AG04449 (cell line): Measurements from ENCODE around the gene ZFAND3.
A peak's percentile ranks its signal among the peaks of the same experiment; 100 is the strongest.

ENCODE experiments used
- CTCF ChIA-PET: fragments of 350-600 bp; formaldehyde crosslinking; extraction: SDS; loops from one replicate; lab custom pipeline; 2021; ENCODE audit warnings: antibody characterized with exemption; lab: Yijun Ruan, JAX
- POLR2A ChIA-PET: fragments of 400-600, 350-600 bp; formaldehyde crosslinking; extraction: SDS; loops from one replicate; lab custom pipeline; 2020; ENCODE audit warnings: antibody characterized with exemption, inconsistent platforms; lab: Yijun Ruan, JAX
- DNase-seq: peaks from one replicate; pipeline ENCODE4 v3.0.0-alpha.2; 2010; ENCODE audit warnings: low read depth, low spot score
- H3K4me3 ChIP-seq: 2 replicates; pipeline ENCODE4 v1.5.1; 2011; ENCODE audit warnings: low read depth, mild to moderate bottlenecking, control low read depth, low read length
- CTCF ChIP-seq: IDR thresholded peaks from one replicate; pipeline ENCODE4 v1.5.1; 2011; ENCODE audit warnings: mild to moderate bottlenecking, moderate library complexity, low read length, control low read depth, inconsistent platforms; ENCODE audit not compliant: insufficient read depth; ENCODE audit errors: missing control alignments

ZFAND3 gene

DNA sequence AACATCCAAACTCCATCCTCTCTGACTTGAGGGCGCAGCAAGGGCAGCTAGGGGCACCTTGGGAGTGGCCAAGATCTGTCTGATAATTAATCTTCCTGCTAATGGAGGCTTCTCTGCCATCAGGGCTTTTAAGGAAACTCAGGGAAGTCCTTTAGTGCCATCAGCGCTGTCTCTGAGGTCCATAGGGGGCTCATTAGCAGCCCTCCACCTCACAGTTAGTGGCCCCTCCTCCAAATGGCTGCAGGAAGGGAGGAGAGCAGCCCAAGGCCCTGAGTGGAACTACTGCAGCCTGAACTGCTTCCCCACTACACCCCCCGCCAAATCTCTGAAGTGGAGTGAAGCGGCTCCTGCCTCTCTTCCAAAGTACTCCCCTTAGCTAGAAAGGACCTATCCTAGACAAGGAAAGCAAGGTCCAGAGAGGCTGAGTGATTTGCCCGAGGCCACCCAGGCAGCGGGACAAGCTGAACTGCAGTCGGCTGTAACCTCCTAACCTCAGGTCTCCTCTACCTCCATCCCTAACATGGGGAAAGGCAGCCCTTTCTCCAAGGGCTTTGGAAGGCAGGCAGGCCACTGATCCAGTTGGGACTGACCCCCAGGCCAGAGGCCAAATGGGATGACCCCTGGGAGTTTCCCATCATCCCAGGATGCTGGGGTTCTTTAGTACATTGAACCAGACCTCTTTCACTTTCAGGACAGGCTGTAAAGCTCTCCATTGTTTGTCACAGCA lies 39.5 kb upstream of the ZFAND3 start:
- CTCF ChIA-PET, result interaction anchor here (0.6 to 2.5 kb wide), 2 partner anchors 11 to 46 kb away, joined by 3 to 12 read pairs; no protein-coding TSS in a partner anchor
- no peak for DNase-seq
- POLR2A ChIA-PET, result no interaction called here
- H3K4me3 ChIP-seq, result no peak overlapping the region
- TF ChIP-seq CTCF, result no peak

GRCh38 chr6:37781788-37782187 lies 37.7 kb upstream of the ZFAND3 start:
- ChIA-PET CTCF (interaction anchor here (1.0 to 2.5 kb wide), 2 partner anchors 9 to 17 kb away, joined by 3 to 12 read pairs; no protein-coding TSS in a partner anchor), POLR2A (no interaction called here)
- DNase-seq, result no peak
- no peak overlapping the region for H3K4me3 ChIP-seq
- no peak for TF ChIP-seq CTCF

GRCh38 chr6:37783025-37783855 lies 36.3 kb upstream of the ZFAND3 start:
- peak overlapping the region; percentile 32 for H3K4me3 ChIP-seq
- DNase-seq, result no peak
- ChIA-PET POLR2A (no interaction called here), CTCF (interaction anchor here (1.1 to 2.0 kb wide), 5 partner anchors 8 to 786 kb away, joined by 3 to 12 read pairs (median 3); no protein-coding TSS in a partner anchor)
- no peak for TF ChIP-seq CTCF

- ChIA-PET CTCF (interaction anchor here (1.1 to 2.0 kb wide), 5 partner anchors 7 to 785 kb away, joined by 3 to 12 read pairs (median 4); no protein-coding TSS in a partner anchor), POLR2A (interaction anchor here (0.7 kb wide), 1 partner anchor 42 kb away, joined by 3 read pairs; no protein-coding TSS in a partner anchor)
- H3K4me3 ChIP-seq, result peak overlapping the region; percentile 8; the same call in 1 of the 2 replicates
- DNase-seq, result no peak
- TF ChIP-seq CTCF, result no peak
Measured at GRCh38 chr6:37783856-37784584, 35.5 kb upstream of the ZFAND3 start.

GRCh38 chr6:37784585-37784967 lies 35.0 kb upstream of the ZFAND3 start:
- CTCF ChIA-PET, result interaction anchor here (1.3 kb wide), 1 partner anchor 9 kb away, joined by 4 read pairs; no protein-coding TSS in a partner anchor
- no peak for DNase-seq
- no peak overlapping the region for H3K4me3 ChIP-seq
- POLR2A ChIA-PET, result interaction anchor here (0.7 kb wide), 1 partner anchor 41 kb away, joined by 3 read pairs; no protein-coding TSS in a partner anchor
- no peak for TF ChIP-seq CTCF
